HFFc6 (cell line): ENCODE data around the gene TUBB3. TPM values are rescaled to one million over a fixed set of nuclear protein-coding genes. Genes with fewer than 3 reads are reported as not detected.

ENCODE experiments used
- DNase-seq: peaks from one replicate; pipeline ENCODE4 v3.0.0-alpha.2; 2018
- H3K27ac Mint-ChIP-seq: 2 replicates; pipeline ENCODE4 v1.8.0; 2020; ENCODE audit warnings: mild to moderate bottlenecking, mixed read lengths
- H3K27me3 Mint-ChIP-seq: 2 replicates; pipeline ENCODE4 v1.8.0; 2021; ENCODE audit warnings: mild to moderate bottlenecking, moderate library complexity, mixed read lengths; ENCODE audit not compliant: insufficient read depth
- H3K36me3 Mint-ChIP-seq: 2 replicates; pipeline ENCODE4 v1.8.0; 2021; ENCODE audit warnings: low read depth, mixed read lengths
- H3K4me1 Mint-ChIP-seq: 2 replicates; pipeline ENCODE4 v1.8.0; 2020; ENCODE audit warnings: low read depth, mixed read lengths
- H3K4me3 Mint-ChIP-seq: 2 replicates; pipeline ENCODE4 v1.8.0; 2020; ENCODE audit warnings: mild to moderate bottlenecking, moderate library complexity, mixed read lengths
- H3K9me3 Mint-ChIP-seq: 2 replicates; pipeline ENCODE4 v1.8.0; 2020; ENCODE audit warnings: mild to moderate bottlenecking, mixed read lengths
- total RNA-seq, 6 experiments: library from RNA; stranded (reverse); fragmentation: NEBNext Ultra II Directional; extraction: Animal tissue kit (Norgen Biotek cat#: 25700); gene quantifications; 2 replicates in 1 of 6; 3 replicates in 5 of 6; pipeline ENCODE4 v1.2.3, GENCODE V29; 2021
- TF ChIP-seq, protein P1 (sequence below): fragments of 200-600 bp; sonication (generic); IDR thresholded peaks from 2 replicates; pipeline ENCODE4 v1.5.0; 2021; ENCODE audit warnings: antibody characterized with exemption, mild to moderate bottlenecking

The TUBB3 gene
- total RNA-seq, 6 experiments from 2014 or later = 147 to 212 (median 164) TPM

GRCh38 chr16:89953671-89954406, 30.7 kb downstream of the TUBB3 start:
- H3K27me3 Mint-ChIP-seq = peaks cover 2% of the 10 kb centered on the region
- H3K27ac Mint-ChIP-seq = no peak overlapping the region
- H3K9me3 Mint-ChIP-seq = no peaks in the 10 kb centered on the region
- DNase-seq = no peak
- TF ChIP-seq, protein P1, sequence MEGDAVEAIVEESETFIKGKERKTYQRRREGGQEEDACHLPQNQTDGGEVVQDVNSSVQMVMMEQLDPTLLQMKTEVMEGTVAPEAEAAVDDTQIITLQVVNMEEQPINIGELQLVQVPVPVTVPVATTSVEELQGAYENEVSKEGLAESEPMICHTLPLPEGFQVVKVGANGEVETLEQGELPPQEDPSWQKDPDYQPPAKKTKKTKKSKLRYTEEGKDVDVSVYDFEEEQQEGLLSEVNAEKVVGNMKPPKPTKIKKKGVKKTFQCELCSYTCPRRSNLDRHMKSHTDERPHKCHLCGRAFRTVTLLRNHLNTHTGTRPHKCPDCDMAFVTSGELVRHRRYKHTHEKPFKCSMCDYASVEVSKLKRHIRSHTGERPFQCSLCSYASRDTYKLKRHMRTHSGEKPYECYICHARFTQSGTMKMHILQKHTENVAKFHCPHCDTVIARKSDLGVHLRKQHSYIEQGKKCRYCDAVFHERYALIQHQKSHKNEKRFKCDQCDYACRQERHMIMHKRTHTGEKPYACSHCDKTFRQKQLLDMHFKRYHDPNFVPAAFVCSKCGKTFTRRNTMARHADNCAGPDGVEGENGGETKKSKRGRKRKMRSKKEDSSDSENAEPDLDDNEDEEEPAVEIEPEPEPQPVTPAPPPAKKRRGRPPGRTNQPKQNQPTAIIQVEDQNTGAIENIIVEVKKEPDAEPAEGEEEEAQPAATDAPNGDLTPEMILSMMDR = no peak
- H3K4me3 Mint-ChIP-seq = no peak overlapping the region
- peaks cover 13% of the 10 kb centered on the region for H3K36me3 Mint-ChIP-seq
- H3K4me1 Mint-ChIP-seq = peaks cover 8% of the 10 kb centered on the region

- Mint-ChIP-seq H3K4me3 (no peak overlapping the region), H3K27ac (0 out of 2 replicates have a peak overlapping the region, but pooled peaks have one; percentile 10), H3K9me3 (no peaks in the 10 kb centered on the region), H3K36me3 (peaks cover 15% of the 10 kb centered on the region), H3K4me1 (peaks cover 8% of the 10 kb centered on the region), H3K27me3 (peaks cover 2% of the 10 kb centered on the region)
- TF ChIP-seq, protein P1 = no peak
- no peak for DNase-seq
These were observed 31.3 kb downstream of the TUBB3 start for GRCh38 chr16:89954462-89954861.

DNA sequence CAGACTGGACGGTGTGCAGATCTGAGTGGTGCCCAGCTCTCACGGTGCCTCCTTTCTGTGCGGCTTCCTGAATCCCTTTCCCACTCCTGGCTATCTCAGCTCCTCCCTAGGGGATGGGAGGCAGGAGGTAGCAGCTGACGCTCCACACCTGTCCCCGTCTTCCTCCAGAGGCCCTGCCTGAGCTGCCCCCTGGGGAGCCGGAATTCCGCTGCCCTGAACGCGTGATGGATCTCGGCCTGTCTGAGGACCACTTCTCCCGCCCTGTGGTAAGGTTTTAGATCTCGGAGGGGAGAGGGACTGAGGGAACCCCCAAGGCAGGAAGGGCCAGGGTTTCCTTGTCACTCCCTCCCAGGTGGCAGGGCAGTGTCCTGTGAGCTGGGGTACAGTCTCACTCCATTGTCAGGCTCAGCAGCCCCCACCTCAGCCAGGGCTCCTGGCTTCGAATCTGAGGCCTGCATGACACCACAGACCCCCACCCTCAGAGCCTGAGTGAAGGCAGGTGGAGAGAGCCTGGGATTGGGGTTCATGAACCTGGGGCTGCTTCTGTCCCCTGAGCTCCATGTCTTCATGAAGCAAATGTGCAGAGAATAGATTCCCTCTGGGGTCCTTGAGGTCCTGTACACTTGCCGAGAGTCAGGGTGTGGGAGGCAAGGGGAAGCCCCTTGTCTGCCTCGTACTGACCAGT, 32.0 kb downstream of the TUBB3 start:
- H3K27ac Mint-ChIP-seq = no peak overlapping the region
- no peaks in the 10 kb centered on the region for H3K9me3 Mint-ChIP-seq
- H3K4me1 Mint-ChIP-seq = peaks cover 2% of the 10 kb centered on the region
- peaks cover 20% of the 10 kb centered on the region for H3K36me3 Mint-ChIP-seq
- no peak overlapping the region for H3K4me3 Mint-ChIP-seq
- no peak for DNase-seq
- TF ChIP-seq, protein P1 = no peak
- H3K27me3 Mint-ChIP-seq = peaks cover 2% of the 10 kb centered on the region

DNA sequence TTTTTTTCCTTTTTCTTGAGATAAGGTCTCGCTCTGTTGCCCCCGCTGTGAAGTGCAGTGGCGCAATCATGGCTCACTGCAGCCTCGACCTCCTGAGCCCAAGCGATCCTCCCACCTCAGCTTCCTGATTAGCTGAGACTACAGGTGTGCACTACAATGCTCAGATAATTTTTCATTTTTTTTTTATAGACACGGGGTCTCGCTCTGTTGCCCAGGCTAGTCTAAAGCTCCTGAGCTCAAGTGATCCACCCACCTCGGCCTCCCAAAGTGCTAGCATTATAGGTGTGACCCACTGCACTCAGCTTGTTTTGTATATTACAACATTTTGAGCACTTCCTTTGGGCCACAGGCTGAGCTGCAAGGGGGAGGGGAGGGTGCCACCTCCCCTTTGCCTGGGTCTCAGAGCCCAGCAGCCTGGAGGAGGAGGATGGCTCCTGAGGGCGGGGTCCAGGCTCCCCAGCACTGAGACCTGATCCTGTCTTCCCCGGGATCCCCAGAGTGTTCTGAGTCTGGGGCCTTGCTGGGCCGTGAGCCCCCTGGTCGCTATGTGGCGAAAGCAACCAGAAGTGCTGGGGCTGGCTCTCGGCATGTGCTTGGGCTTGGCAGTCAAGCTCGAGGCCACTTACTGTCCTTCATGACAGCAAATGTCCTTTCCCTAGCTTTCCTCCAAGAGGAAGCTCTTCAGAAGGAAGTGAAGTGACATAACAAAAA, 33.5 kb downstream of the TUBB3 start:
- peaks cover 20% of the 10 kb centered on the region for H3K36me3 Mint-ChIP-seq
- no peaks in the 10 kb centered on the region for H3K4me1 Mint-ChIP-seq
- peaks cover 2% of the 10 kb centered on the region; the same call in 1 of the 2 replicates for H3K27me3 Mint-ChIP-seq
- no peaks in the 10 kb centered on the region for H3K9me3 Mint-ChIP-seq
- no peak overlapping the region for H3K27ac Mint-ChIP-seq
- H3K4me3 Mint-ChIP-seq = no peak overlapping the region
- TF ChIP-seq, protein P1 = no peak
- DNase-seq = no peak

DNA sequence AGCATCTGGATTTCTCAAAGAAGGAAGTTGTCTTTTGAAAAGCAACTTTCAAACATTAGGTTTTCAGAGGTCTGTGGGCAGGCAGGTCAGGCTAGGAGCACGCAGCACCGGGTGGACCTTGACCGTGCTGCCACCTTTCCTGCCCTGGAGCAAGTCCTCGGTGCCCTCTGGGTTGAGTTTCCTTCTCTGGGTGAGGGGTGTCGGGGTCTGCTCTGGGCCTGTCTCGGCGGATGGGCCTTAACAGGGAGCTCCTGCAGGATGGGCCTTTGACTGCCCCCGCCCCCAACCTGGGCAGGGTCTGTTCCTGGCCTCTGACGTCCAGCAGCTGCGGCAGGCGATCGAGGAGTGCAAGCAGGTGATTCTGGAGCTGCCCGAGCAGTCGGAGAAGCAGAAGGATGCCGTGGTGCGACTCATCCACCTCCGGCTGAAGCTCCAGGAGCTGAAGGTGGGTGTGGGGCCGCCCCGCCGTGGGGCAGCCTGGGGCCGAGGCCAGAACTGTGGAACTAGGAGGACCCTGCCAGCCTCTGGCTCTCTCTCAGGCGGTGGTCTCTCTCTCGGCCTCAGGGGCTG, 34.2 kb downstream of the TUBB3 start:
- H3K9me3 Mint-ChIP-seq = no peaks in the 10 kb centered on the region
- H3K27me3 Mint-ChIP-seq = peaks cover 2% of the 10 kb centered on the region; the same call in 1 of the 2 replicates
- TF ChIP-seq, protein P1 = no peak
- H3K4me3 Mint-ChIP-seq = no peak overlapping the region
- no peak overlapping the region for H3K27ac Mint-ChIP-seq
- DNase-seq = no peak
- no peaks in the 10 kb centered on the region for H3K4me1 Mint-ChIP-seq
- H3K36me3 Mint-ChIP-seq = peaks cover 20% of the 10 kb centered on the region
